Hepatic stellate cell (primary cell): ENCODE measurements around the gene RUNDC3A.
"Not testable (repeated sequence)": the region's sequence is repeated elsewhere in the genome, so short reads cannot be mapped to it uniquely, and the experiment has no call there.

Experiments
- DNase-seq: peaks from one replicate; pipeline ENCODE4 v3.0.0; 2011; ENCODE audit warnings: low spot score

The RUNDC3A gene

DNA sequence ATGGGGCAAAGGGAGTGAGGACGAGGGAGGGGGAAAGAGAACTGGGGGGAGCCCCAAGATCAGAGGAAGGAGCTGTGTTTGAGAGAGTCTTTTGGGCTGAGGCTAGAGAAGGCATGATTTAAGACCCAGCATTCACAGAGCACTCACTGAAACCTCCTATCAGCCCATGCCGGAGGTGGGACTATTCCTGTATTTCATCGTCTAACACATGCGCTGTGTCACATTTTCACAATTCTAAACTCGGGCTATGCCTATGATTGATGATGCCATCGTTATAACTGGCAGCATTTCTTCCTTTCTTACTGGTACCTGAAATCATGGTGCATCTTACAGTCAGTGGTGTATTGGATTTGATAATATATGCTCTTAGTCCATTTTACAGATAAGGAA is 51.7 kb downstream of the RUNDC3A start:
- no peak for DNase-seq

- DNase-seq = peak; percentile 85
These were observed 52.4 kb downstream of the RUNDC3A start for GRCh38 chr17:44360826-44361225.

DNA sequence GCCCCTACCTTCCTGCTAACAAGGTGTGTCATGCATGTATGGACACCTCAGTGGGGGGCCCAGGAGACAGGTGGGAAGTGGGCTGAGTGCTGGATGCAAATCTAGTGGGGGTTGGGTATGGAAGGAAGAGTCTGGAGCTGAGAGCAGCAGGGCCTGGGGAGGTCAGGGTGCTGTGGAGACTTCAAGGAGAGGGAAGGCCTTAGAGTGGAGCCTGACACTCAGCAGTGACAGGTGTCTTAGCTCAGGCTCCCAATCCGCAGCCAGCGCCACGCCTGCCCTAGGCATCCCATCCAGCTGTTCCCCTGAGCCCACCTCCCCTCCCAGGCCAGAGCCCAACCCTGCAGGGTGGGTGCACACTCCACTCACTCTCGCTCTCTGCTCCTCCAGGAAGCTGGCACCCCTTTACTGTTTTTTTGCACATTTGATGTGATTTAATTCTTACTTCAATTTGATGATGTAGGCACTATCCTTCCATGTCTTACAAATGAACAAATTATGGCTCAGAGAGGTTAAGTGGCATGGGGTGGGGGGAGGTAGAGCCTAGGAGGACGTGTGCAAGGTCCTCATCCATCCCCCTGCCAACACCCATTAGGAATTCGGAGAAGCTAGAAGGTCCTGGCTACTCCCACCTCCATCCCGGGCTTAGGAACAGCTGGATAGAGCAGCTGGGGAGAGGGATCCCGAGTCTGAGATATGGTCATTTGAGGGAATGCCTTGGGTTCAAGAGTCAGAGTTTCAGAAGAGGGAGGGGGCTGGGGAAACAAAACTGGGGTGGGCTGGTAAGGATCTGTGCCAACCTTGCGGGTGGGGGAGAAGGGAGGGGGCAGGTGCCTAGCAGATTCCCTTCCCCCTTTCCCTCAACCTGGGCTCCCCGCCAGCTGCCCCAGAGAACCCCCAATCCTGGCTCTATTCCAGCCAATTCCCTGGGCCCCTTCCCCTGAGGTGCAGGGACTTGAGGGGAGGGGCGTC is 53.2 kb downstream of the RUNDC3A start:
- no peak for DNase-seq

DNA sequence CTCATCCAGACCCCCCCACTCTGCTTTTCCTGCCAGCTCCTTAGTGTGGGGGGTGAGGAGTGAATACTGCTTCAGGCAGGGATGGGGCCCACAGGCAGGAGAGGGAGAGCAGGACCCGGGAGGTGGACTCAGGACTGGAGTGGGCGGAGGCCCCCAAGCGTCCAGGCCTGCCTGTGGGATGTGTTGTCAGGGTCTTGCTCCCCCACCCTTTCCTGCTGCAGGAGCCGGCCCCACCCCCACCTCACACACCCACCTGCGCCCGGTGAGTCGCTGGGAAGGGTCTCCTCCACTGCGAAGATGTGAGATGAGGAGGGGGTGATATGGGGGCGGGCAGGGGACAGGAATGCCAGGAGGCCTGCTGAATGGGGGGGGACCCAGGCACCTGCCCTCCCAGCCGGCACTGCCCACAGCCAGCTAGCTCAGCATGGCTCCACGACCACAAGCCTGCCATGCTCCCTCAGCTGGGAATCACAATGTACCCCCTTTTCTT is 54.1 kb downstream of the RUNDC3A start:
- no peak for DNase-seq

DNA sequence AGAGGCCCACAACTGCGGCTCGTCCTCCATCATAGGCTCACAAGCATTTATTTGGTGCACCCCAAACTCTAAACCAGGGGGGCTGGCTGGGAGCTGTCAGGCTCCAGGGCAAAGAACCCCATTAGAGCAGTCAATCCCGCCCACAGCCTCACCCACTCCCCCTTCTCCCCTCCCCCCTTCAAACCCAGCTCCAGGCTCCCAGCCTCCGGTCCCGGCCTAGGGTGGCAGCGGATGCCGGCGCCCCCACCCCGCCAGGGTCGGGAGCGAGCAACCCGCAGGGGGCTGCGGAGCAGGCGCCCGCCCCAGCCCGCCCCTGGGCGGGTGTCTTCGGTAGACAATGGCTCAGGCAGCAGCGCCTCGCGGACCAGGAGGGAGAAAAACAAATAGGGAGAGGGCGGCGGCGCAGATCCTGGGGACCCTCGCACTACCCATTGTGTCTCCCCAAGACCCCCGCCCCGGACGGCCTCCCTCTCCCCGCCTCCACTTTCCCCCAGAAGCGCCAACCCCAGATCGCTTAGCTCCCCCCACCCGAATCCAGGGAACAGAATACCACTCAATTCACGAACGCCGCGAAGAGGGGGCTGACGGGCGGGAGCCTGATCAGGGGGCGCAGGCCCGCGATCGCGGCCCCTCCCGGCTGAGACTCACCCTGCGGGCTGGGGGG is 54.7 kb downstream of the RUNDC3A start:
- peak; percentile 52 for DNase-seq

DNA sequence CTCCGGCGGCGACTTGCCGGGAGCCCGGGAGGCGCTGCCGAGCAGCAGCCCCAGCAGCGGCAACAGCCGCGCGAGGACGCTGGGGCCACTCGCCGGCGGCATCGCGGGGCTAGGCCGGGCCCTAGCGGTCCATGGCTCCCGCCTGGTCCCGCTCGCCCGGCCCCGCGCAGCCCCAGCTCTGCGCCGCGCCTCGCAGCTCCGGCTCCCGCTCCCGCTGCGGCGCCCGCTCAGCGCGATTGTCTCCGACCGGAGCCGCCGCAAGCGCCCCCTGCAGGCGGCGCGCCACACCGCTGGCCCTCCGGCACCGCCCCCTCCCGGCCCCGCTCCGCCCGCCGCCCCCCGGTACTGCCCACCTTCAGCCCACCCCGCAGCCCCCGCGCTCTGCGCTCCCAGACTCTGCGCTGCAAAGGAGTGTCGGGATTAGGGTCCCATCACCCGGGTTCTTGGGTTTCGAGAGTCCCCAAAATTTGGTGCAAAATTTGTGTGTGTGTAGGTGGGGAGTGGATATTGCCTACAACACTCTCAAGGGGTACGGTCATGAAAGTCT is 55.3 kb downstream of the RUNDC3A start, which contains the start of gene FAM171A2:
TSS of gene FAM171A2 (minus strand) at position 241 of the 547 bp plus-strand sequence. CDS start at position 102, 139 bp downstream.
- peak; percentile 82 for DNase-seq

- DNase-seq = not testable (repeated sequence)
These were observed 56.6 kb downstream of the RUNDC3A start for GRCh38 chr17:44365051-44365450.

- no peak for DNase-seq
These were observed 59.0 kb downstream of the RUNDC3A start for GRCh38 chr17:44367231-44367979.
